Trophoblast cell (in vitro differentiated cells and primary cell): ENCODE data around the gene KBTBD4.

Experiments
- DNase-seq, 2 donors: peaks; one replicate each; pipeline ENCODE4 v3.0.0-alpha.2; 2016
- H2AFZ ChIP-seq: 2 replicates; pipeline ENCODE4 v1.6.1; 2013; ENCODE audit warnings: low read length, moderate library complexity, mild to moderate bottlenecking; ENCODE audit not compliant: insufficient read depth, poor library complexity
- H2AK5ac ChIP-seq: 2 replicates; pipeline ENCODE4 v1.6.1; 2013; ENCODE audit warnings: mild to moderate bottlenecking, low read length
- H2BK120ac ChIP-seq: 2 replicates; pipeline ENCODE4 v1.6.1; 2013; ENCODE audit warnings: low read length, mild to moderate bottlenecking, moderate library complexity; ENCODE audit not compliant: insufficient read depth, poor library complexity
- H2BK12ac ChIP-seq: 2 replicates; pipeline ENCODE4 v1.6.1; 2013; ENCODE audit warnings: mild to moderate bottlenecking, low read length, moderate library complexity
- H2BK5ac ChIP-seq: 2 replicates; pipeline ENCODE4 v1.6.1; 2013; ENCODE audit warnings: low read length, low read depth, moderate library complexity, mild to moderate bottlenecking; ENCODE audit not compliant: poor library complexity
- H3K14ac ChIP-seq: 2 replicates; pipeline ENCODE4 v1.6.1; 2013; ENCODE audit warnings: mild to moderate bottlenecking, low read length
- H3K18ac ChIP-seq: 2 replicates; pipeline ENCODE4 v1.6.1; 2013; ENCODE audit warnings: mild to moderate bottlenecking, low read length
- H3K23ac ChIP-seq: 2 replicates; pipeline ENCODE4 v1.6.1; 2013; ENCODE audit warnings: low read length
- H3K27ac ChIP-seq: 2 replicates; pipeline ENCODE4 v1.5.1; 2013; ENCODE audit warnings: low read depth, mild to moderate bottlenecking, inconsistent platforms, low read length, moderate library complexity
- H3K27me3 ChIP-seq: 2 replicates; pipeline ENCODE4 v1.6.1; 2013; ENCODE audit warnings: inconsistent platforms, mild to moderate bottlenecking, low read length, moderate library complexity; ENCODE audit not compliant: insufficient read depth
- H3K36me3 ChIP-seq, 2 experiments: 1 replicate in 1 of 2; 2 replicates in 1 of 2; pipeline ENCODE4 v1.6.1; 2013; ENCODE audit warnings: low read length in 2 of 2, mild to moderate bottlenecking in 2 of 2, moderate library complexity in 1 of 2; ENCODE audit not compliant: insufficient read depth in 2 of 2, control insufficient read depth in 1 of 2
- H3K4ac ChIP-seq: 2 replicates; pipeline ENCODE4 v1.6.1; 2013; ENCODE audit warnings: low read depth, mild to moderate bottlenecking, low read length, moderate library complexity
- H3K4me1 ChIP-seq, 2 experiments: 1 replicate in 1 of 2; 2 replicates in 1 of 2; pipeline ENCODE4 v1.6.1; 2013; ENCODE audit warnings: low read length in 2 of 2, mild to moderate bottlenecking in 2 of 2, moderate library complexity in 1 of 2; ENCODE audit not compliant: insufficient read depth in 2 of 2, control insufficient read depth in 1 of 2
- H3K4me2 ChIP-seq: 2 replicates; pipeline ENCODE4 v1.6.1; 2013; ENCODE audit warnings: inconsistent platforms, mild to moderate bottlenecking, low read length, moderate library complexity
- H3K4me3 ChIP-seq: 2 replicates; pipeline ENCODE4 v1.5.1; 2013; ENCODE audit warnings: mild to moderate bottlenecking, low read depth, low read length, inconsistent platforms
- H3K79me1 ChIP-seq: one replicate; pipeline ENCODE4 v1.6.1; 2013; ENCODE audit warnings: low read length
- H3K79me2 ChIP-seq: 2 replicates; pipeline ENCODE4 v1.6.1; 2013; ENCODE audit warnings: low read length, mild to moderate bottlenecking; ENCODE audit not compliant: control insufficient read depth, insufficient read depth, poor library complexity
- H3K9ac ChIP-seq: 2 replicates; pipeline ENCODE4 v1.6.1; 2013; ENCODE audit warnings: mild to moderate bottlenecking, low read length
- H3K9me3 ChIP-seq: 2 replicates; pipeline ENCODE4 v1.6.1; 2013; ENCODE audit warnings: low read depth, mild to moderate bottlenecking, control low read depth, inconsistent platforms, low read length; ENCODE audit not compliant: insufficient read depth
- H4K12ac ChIP-seq: 2 replicates; pipeline ENCODE4 v1.6.1; 2013; ENCODE audit warnings: low read depth, mild to moderate bottlenecking, low read length, moderate library complexity
- H4K8ac ChIP-seq: 2 replicates; pipeline ENCODE4 v1.6.1; 2013; ENCODE audit warnings: low read depth, mild to moderate bottlenecking, low read length, moderate library complexity
- H4K91ac ChIP-seq: one replicate; pipeline ENCODE4 v1.6.1; 2013; ENCODE audit warnings: low read depth, mild to moderate bottlenecking, low read length, moderate library complexity
- WGBS: extraction: QIAGEN DNeasy Blood & Tissue Kit; methylation state at CpG from one replicate; pipeline ENCODE4 v1.1.7; 2013; ENCODE audit warnings: missing lambda C conversion rate; ENCODE audit not compliant: insufficient read length, insufficient coverage; ENCODE audit errors: extremely low coverage; 5-methylcytosine and 5-hydroxymethylcytosine counted together

The KBTBD4 gene

DNA sequence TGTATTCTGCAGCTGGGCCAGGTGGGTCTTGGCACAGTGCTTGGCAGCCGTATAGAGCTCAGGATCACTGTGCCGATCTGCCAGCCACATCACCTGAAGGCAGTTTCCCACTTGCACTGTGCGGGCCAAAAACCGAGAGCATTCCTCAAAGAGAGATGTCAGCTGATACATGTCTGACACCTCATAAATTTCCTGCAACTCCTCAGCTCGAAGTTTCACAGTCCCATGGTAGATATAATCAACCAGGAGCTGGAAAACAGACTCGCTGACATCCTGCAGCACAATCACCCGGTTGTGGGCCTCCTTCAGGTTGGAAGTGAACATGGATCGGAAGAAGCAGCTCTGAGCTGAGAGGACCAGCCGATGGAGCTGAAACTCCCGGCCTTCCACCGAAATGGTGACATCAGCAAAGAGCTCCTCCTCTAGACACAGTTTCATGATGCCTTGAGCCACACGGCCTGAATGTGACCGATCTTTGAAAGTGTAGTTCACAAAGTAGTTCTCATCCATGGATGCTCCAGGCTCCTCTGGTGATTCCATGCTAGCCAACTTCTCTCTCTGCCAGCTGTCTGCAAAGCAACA lies 1.2 kb downstream of the KBTBD4 start:
- no peak overlapping the region for H3K27ac ChIP-seq
- peaks cover 0 to 9% of the 10 kb centered on the region in 2 experiments for H3K4me1 ChIP-seq
- no peak overlapping the region for H2BK12ac ChIP-seq
- H2AFZ ChIP-seq: no peak overlapping the region
- no peak overlapping the region for H3K14ac ChIP-seq
- H3K18ac ChIP-seq: no peak overlapping the region
- no peak overlapping the region for H4K91ac ChIP-seq
- no peak overlapping the region for H3K4ac ChIP-seq
- H3K79me2 ChIP-seq: peaks cover 6% of the 10 kb centered on the region
- no peak for DNase-seq
- peak overlapping the region; percentile 16 for H4K12ac ChIP-seq
- no peak overlapping the region for H3K4me3 ChIP-seq
- peak overlapping the region; percentile 9 for H4K8ac ChIP-seq
- peak overlapping the region; percentile 67 for H3K4me2 ChIP-seq
- H2AK5ac ChIP-seq: no peak overlapping the region
- no CpG with 5 or more reads among the region's 13 CpGs for WGBS
- H3K9me3 ChIP-seq: peaks cover 3% of the 10 kb centered on the region
- peaks cover 5% of the 10 kb centered on the region for H3K79me1 ChIP-seq
- no peak overlapping the region for H2BK5ac ChIP-seq
- no peak overlapping the region for H2BK120ac ChIP-seq
- no peak overlapping the region for H3K23ac ChIP-seq
- H3K9ac ChIP-seq: no peak overlapping the region
- no peaks in the 10 kb centered on the region for H3K27me3 ChIP-seq
- peaks cover 29 to 38% of the 10 kb centered on the region in 2 experiments for H3K36me3 ChIP-seq

DNA sequence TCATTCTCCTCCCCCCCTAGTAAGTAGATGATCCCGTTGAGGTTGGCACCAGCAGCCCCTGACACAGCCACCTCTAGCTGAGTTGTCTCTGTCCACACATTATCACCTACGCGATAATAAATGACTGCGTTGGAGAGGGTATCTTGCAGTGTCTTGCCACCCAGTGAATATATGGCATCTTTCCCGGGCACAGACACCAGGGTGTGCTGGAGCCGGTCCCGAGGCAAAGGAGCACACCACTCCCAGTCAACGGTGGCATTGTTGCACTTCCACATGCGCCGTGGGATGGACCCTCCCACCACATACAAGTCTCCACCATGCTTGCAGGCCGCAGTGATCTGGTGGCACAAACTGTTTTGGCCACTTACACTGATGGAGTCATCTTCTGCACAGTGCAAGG lies 5.4 kb downstream of the KBTBD4 start:
- Histone ChIP-seq H4K91ac (no peak overlapping the region), H3K23ac (no peak overlapping the region), H3K79me2 (no peaks in the 10 kb centered on the region), H3K4me3 (peak overlapping the region; percentile 32), H3K27ac (no peak overlapping the region), H3K9ac (no peak overlapping the region), H2BK120ac (no peak overlapping the region), H3K14ac (no peak overlapping the region), H2AK5ac (no peak overlapping the region), H3K9me3 (peaks cover 3% of the 10 kb centered on the region), H3K18ac (no peak overlapping the region), H3K27me3 (no peaks in the 10 kb centered on the region), H3K4me2 (no peak overlapping the region), H2BK5ac (no peak overlapping the region), H3K36me3 (peaks cover 26 to 42% of the 10 kb centered on the region in 2 experiments), H3K4ac (no peak overlapping the region), H4K12ac (no peak overlapping the region), H3K4me1 (peaks cover 0 to 4% of the 10 kb centered on the region in 2 experiments), H4K8ac (no peak overlapping the region), H3K79me1 (no peaks in the 10 kb centered on the region), H2BK12ac (no peak overlapping the region), H2AFZ (no peak overlapping the region)
- DNase-seq: no peak
- WGBS: no CpG with 5 or more reads among the region's 11 CpGs

DNA sequence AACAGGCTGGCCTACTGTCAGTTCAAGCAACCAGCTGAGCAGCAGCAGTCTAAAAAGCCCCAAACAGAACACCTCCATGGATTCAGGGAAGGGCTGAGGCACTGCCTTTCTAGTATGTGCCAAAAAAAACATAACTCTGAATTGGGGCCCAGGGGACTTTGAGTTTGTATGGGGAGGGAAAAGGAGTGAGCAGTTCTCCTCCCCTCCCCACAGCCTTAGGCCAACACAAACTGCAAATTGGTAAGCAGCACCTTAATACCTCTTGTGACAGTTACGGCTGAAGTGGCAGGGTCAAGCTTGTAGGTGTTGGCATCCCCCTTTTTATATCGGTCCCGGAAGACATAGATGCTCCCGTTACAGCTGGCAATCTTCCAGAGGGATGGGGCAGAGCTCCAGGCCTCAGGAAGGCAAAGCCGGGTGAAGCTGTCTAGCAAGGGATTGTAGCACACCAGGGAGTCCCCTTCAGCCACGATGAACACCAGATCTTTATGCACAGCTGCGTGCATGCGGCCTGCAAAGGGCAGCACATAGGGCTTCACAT lies 6.0 kb downstream of the KBTBD4 start:
- no peak overlapping the region for H2BK120ac ChIP-seq
- no peak overlapping the region for H4K12ac ChIP-seq
- no peak overlapping the region for H2BK5ac ChIP-seq
- WGBS: no CpG with 5 or more reads among the region's 8 CpGs
- H3K23ac ChIP-seq: no peak overlapping the region
- no peak overlapping the region for H4K91ac ChIP-seq
- no peak overlapping the region for H4K8ac ChIP-seq
- no peaks in the 10 kb centered on the region for H3K79me1 ChIP-seq
- H3K14ac ChIP-seq: no peak overlapping the region
- peaks cover 26 to 41% of the 10 kb centered on the region in 2 experiments for H3K36me3 ChIP-seq
- no peak overlapping the region for H2BK12ac ChIP-seq
- H2AK5ac ChIP-seq: no peak overlapping the region
- no peak overlapping the region for H3K4me2 ChIP-seq
- H3K4me3 ChIP-seq: no peak overlapping the region
- no peak overlapping the region for H3K9ac ChIP-seq
- DNase-seq: no peak
- H3K79me2 ChIP-seq: no peaks in the 10 kb centered on the region
- peaks cover 3% of the 10 kb centered on the region for H3K9me3 ChIP-seq
- no peak overlapping the region for H3K4ac ChIP-seq
- no peak overlapping the region for H3K27ac ChIP-seq
- H3K27me3 ChIP-seq: no peaks in the 10 kb centered on the region
- H3K18ac ChIP-seq: no peak overlapping the region
- H3K4me1 ChIP-seq: peaks cover 0 to 2% of the 10 kb centered on the region in 2 experiments
- H2AFZ ChIP-seq: no peak overlapping the region

DNA sequence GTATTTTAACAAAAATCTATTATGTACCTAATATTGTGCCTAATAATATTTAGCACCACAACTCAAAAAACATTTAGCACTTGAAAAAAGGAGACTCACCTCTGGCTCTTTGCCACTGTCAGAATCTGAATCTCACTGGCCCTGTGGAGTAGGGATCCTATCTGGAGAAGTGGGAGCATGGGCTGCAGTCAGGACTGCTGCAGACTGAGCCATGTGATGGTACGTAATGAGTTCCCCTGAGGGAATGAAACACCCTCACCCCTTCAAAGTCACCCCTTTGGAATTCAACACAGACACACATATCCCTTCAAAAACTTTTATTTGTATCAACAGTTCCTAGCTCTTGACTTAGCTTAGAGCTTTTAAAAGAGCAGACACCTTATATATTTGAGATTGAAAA lies 6.9 kb downstream of the KBTBD4 start:
- H3K4me3 ChIP-seq: no peak overlapping the region
- no peak overlapping the region for H4K91ac ChIP-seq
- no peak overlapping the region for H2AK5ac ChIP-seq
- WGBS: no CpG with 5 or more reads among the region's 1 CpG
- peaks cover 3% of the 10 kb centered on the region for H3K9me3 ChIP-seq
- H3K79me1 ChIP-seq: no peaks in the 10 kb centered on the region
- no peak overlapping the region for H2BK120ac ChIP-seq
- H2AFZ ChIP-seq: no peak overlapping the region
- no peak overlapping the region for H3K4me2 ChIP-seq
- H3K14ac ChIP-seq: no peak overlapping the region
- H2BK12ac ChIP-seq: no peak overlapping the region
- H3K36me3 ChIP-seq: peaks cover 26 to 37% of the 10 kb centered on the region in 2 experiments
- no peak overlapping the region for H3K18ac ChIP-seq
- H3K79me2 ChIP-seq: no peaks in the 10 kb centered on the region
- no peak for DNase-seq
- H3K9ac ChIP-seq: no peak overlapping the region
- H4K8ac ChIP-seq: no peak overlapping the region
- H3K27me3 ChIP-seq: no peaks in the 10 kb centered on the region
- no peaks in the 10 kb centered on the region for H3K4me1 ChIP-seq
- H4K12ac ChIP-seq: no peak overlapping the region
- H3K23ac ChIP-seq: no peak overlapping the region
- H3K4ac ChIP-seq: no peak overlapping the region
- no peak overlapping the region for H2BK5ac ChIP-seq
- H3K27ac ChIP-seq: no peak overlapping the region
